ENCODE results near the gene KDM5B. TPM values are rescaled to one million over a fixed set of nuclear protein-coding genes. Genes with fewer than 3 reads are reported as not detected.
"Not testable (repeated sequence)": the region's sequence is repeated elsewhere in the genome, so short reads cannot be mapped to it uniquely, and the experiment has no call there.

Gene KDM5B
- polyA plus RNA-seq, 1 donor from 2014 or later = 88.4 TPM

- H3K4me3 ChIP-seq (ENCODE audit: low read length) = no peak overlapping the region
- H3K36me3 ChIP-seq (ENCODE audit: insufficient read depth, low read length) = no peaks in the 10 kb centered on the region
- TF ChIP-seq REST (IDR thresholded peaks at IDR 0.05; ENCODE audit: borderline replicate concordance) (no peak), SMC3 (conservative IDR thresholded peaks at IDR 0.05; ENCODE audit: poor library complexity) (no peak), MXI1 (conservative IDR thresholded peaks at IDR 0.05; ENCODE audit: poor library complexity, severe bottlenecking) (no peak), CTCF (IDR thresholded peaks at IDR 0.05; ENCODE audit: poor library complexity, severe bottlenecking) (no peak), EP300 (conservative IDR thresholded peaks at IDR 0.05; ENCODE audit: poor library complexity, severe bottlenecking) (no peak), EZH2 (IDR thresholded peaks at IDR 0.05; ENCODE audit: borderline replicate concordance, insufficient read depth, low read length, poor library complexity, severe bottlenecking) (no peak)
- no peaks in the 10 kb centered on the region for H3K9me2 ChIP-seq (ENCODE audit: insufficient read depth, low read length)
- H3K9me3 ChIP-seq (ENCODE audit: low read length) = no peaks in the 10 kb centered on the region
- no peak overlapping the region for H3K27ac ChIP-seq (ENCODE audit: low read length)
- H3K79me2 ChIP-seq (replicated peaks; ENCODE audit: insufficient read depth, low read length) = no peaks in the 10 kb centered on the region
- peaks cover 2% of the 10 kb centered on the region for H3K27me3 ChIP-seq (ENCODE audit: insufficient read depth, low read depth, low read length)
- no peaks in the 10 kb centered on the region for H3F3A ChIP-seq (ENCODE audit: insufficient read depth, low read length, poor library complexity, severe bottlenecking)
- H3K9ac ChIP-seq (ENCODE audit: low read length) = no peak overlapping the region
- peaks cover 2% of the 10 kb centered on the region for H4K20me1 ChIP-seq (ENCODE audit: insufficient read depth)
- H2AFZ ChIP-seq (ENCODE audit: low read depth, low read length) = no peak overlapping the region
- no peak overlapping the region for H3K4me2 ChIP-seq (ENCODE audit: low read length)
These were observed 91.6 kb downstream of the KDM5B start for GRCh38 chr1:202716654-202717053.

- peaks cover 27% of the 10 kb centered on the region for H3K27me3 ChIP-seq (ENCODE audit: insufficient read depth, low read depth, low read length)
- H2AFZ ChIP-seq (ENCODE audit: low read depth, low read length) = not testable (repeated sequence)
These were observed 94.0 kb downstream of the KDM5B start for GRCh38 chr1:202714202-202714601.

GRCh38 chr1:202713110-202713509, 95.1 kb downstream of the KDM5B start:
- no peak overlapping the region for H3K4me2 ChIP-seq (ENCODE audit: low read length)
- H3K27me3 ChIP-seq (ENCODE audit: insufficient read depth, low read depth, low read length) = peaks cover 38% of the 10 kb centered on the region
- TF ChIP-seq MXI1 (conservative IDR thresholded peaks at IDR 0.05; ENCODE audit: poor library complexity, severe bottlenecking) (no peak), SMC3 (conservative IDR thresholded peaks at IDR 0.05; ENCODE audit: poor library complexity) (no peak), EZH2 (IDR thresholded peaks at IDR 0.05; ENCODE audit: borderline replicate concordance, insufficient read depth, low read length, poor library complexity, severe bottlenecking) (no peak), EP300 (conservative IDR thresholded peaks at IDR 0.05; ENCODE audit: poor library complexity, severe bottlenecking) (no peak), RAD21 (conservative IDR thresholded peaks at IDR 0.05) (no peak), POLR2AphosphoS5 (IDR thresholded peaks at IDR 0.05) (no peak), CTCF (IDR thresholded peaks at IDR 0.05; ENCODE audit: poor library complexity, severe bottlenecking) (no peak), REST (IDR thresholded peaks at IDR 0.05; ENCODE audit: borderline replicate concordance) (no peak), TAF1 (IDR thresholded peaks at IDR 0.05; ENCODE audit: low read depth) (no peak)
- no peak overlapping the region for H3K27ac ChIP-seq (ENCODE audit: low read length)
- no peaks in the 10 kb centered on the region for H3K9me3 ChIP-seq (ENCODE audit: low read length)
- H4K20me1 ChIP-seq (ENCODE audit: insufficient read depth) = no peaks in the 10 kb centered on the region
- H3K9ac ChIP-seq (ENCODE audit: low read length) = no peak overlapping the region
- H3F3A ChIP-seq (ENCODE audit: insufficient read depth, low read length, poor library complexity, severe bottlenecking) = no peaks in the 10 kb centered on the region
- no peaks in the 10 kb centered on the region for H3K79me2 ChIP-seq (replicated peaks; ENCODE audit: insufficient read depth, low read length)
- no peaks in the 10 kb centered on the region for H3K36me3 ChIP-seq (ENCODE audit: insufficient read depth, low read length)
- no peaks in the 10 kb centered on the region for H3K9me2 ChIP-seq (ENCODE audit: insufficient read depth, low read length)
- no peak overlapping the region for H3K4me3 ChIP-seq (ENCODE audit: low read length)
- no peak overlapping the region for H2AFZ ChIP-seq (ENCODE audit: low read depth, low read length)

More at GRCh38 chr1:202714202-202714601, 94.0 kb downstream of the KDM5B start:
- H3K4me2 ChIP-seq (ENCODE audit: low read length); H3F3A ChIP-seq (ENCODE audit: insufficient read depth, low read length, poor library complexity, severe bottlenecking); H3K9me3 ChIP-seq (ENCODE audit: low read length); H3K9me2 ChIP-seq (ENCODE audit: insufficient read depth, low read length); H3K79me2 ChIP-seq (replicated peaks; ENCODE audit: insufficient read depth, low read length); H4K20me1 ChIP-seq (ENCODE audit: insufficient read depth); H3K36me3 ChIP-seq (ENCODE audit: insufficient read depth, low read length); H3K9ac ChIP-seq (ENCODE audit: low read length); H3K4me3 ChIP-seq (ENCODE audit: low read length); H3K27ac ChIP-seq (ENCODE audit: low read length): not testable (repeated sequence)

All from neural cell (in vitro differentiated cells).